Trophoblast cell (in vitro differentiated cells and primary cell): ENCODE data around the gene GTSF1L.

Experiments
- DNase-seq, 2 donors: peaks; one replicate each; pipeline ENCODE4 v3.0.0-alpha.2; 2016
- H2AFZ ChIP-seq: 2 replicates; pipeline ENCODE4 v1.6.1; 2013; ENCODE audit warnings: low read length, moderate library complexity, mild to moderate bottlenecking; ENCODE audit not compliant: insufficient read depth, poor library complexity
- H2AK5ac ChIP-seq: 2 replicates; pipeline ENCODE4 v1.6.1; 2013; ENCODE audit warnings: mild to moderate bottlenecking, low read length
- H2BK120ac ChIP-seq: 2 replicates; pipeline ENCODE4 v1.6.1; 2013; ENCODE audit warnings: low read length, mild to moderate bottlenecking, moderate library complexity; ENCODE audit not compliant: insufficient read depth, poor library complexity
- H2BK12ac ChIP-seq: 2 replicates; pipeline ENCODE4 v1.6.1; 2013; ENCODE audit warnings: mild to moderate bottlenecking, low read length, moderate library complexity
- H2BK5ac ChIP-seq: 2 replicates; pipeline ENCODE4 v1.6.1; 2013; ENCODE audit warnings: low read length, low read depth, moderate library complexity, mild to moderate bottlenecking; ENCODE audit not compliant: poor library complexity
- H3K14ac ChIP-seq: 2 replicates; pipeline ENCODE4 v1.6.1; 2013; ENCODE audit warnings: mild to moderate bottlenecking, low read length
- H3K18ac ChIP-seq: 2 replicates; pipeline ENCODE4 v1.6.1; 2013; ENCODE audit warnings: mild to moderate bottlenecking, low read length
- H3K23ac ChIP-seq: 2 replicates; pipeline ENCODE4 v1.6.1; 2013; ENCODE audit warnings: low read length
- H3K27ac ChIP-seq: 2 replicates; pipeline ENCODE4 v1.5.1; 2013; ENCODE audit warnings: low read depth, mild to moderate bottlenecking, inconsistent platforms, low read length, moderate library complexity
- H3K27me3 ChIP-seq: 2 replicates; pipeline ENCODE4 v1.6.1; 2013; ENCODE audit warnings: inconsistent platforms, mild to moderate bottlenecking, low read length, moderate library complexity; ENCODE audit not compliant: insufficient read depth
- H3K36me3 ChIP-seq, 2 experiments: 1 replicate in 1 of 2; 2 replicates in 1 of 2; pipeline ENCODE4 v1.6.1; 2013; ENCODE audit warnings: low read length in 2 of 2, mild to moderate bottlenecking in 2 of 2, moderate library complexity in 1 of 2; ENCODE audit not compliant: insufficient read depth in 2 of 2, control insufficient read depth in 1 of 2
- H3K4ac ChIP-seq: 2 replicates; pipeline ENCODE4 v1.6.1; 2013; ENCODE audit warnings: low read depth, mild to moderate bottlenecking, low read length, moderate library complexity
- H3K4me1 ChIP-seq, 2 experiments: 1 replicate in 1 of 2; 2 replicates in 1 of 2; pipeline ENCODE4 v1.6.1; 2013; ENCODE audit warnings: low read length in 2 of 2, mild to moderate bottlenecking in 2 of 2, moderate library complexity in 1 of 2; ENCODE audit not compliant: insufficient read depth in 2 of 2, control insufficient read depth in 1 of 2
- H3K4me2 ChIP-seq: 2 replicates; pipeline ENCODE4 v1.6.1; 2013; ENCODE audit warnings: inconsistent platforms, mild to moderate bottlenecking, low read length, moderate library complexity
- H3K4me3 ChIP-seq: 2 replicates; pipeline ENCODE4 v1.5.1; 2013; ENCODE audit warnings: mild to moderate bottlenecking, low read depth, low read length, inconsistent platforms
- H3K79me1 ChIP-seq: one replicate; pipeline ENCODE4 v1.6.1; 2013; ENCODE audit warnings: low read length
- H3K79me2 ChIP-seq: 2 replicates; pipeline ENCODE4 v1.6.1; 2013; ENCODE audit warnings: low read length, mild to moderate bottlenecking; ENCODE audit not compliant: control insufficient read depth, insufficient read depth, poor library complexity
- H3K9ac ChIP-seq: 2 replicates; pipeline ENCODE4 v1.6.1; 2013; ENCODE audit warnings: mild to moderate bottlenecking, low read length
- H3K9me3 ChIP-seq: 2 replicates; pipeline ENCODE4 v1.6.1; 2013; ENCODE audit warnings: low read depth, mild to moderate bottlenecking, control low read depth, inconsistent platforms, low read length; ENCODE audit not compliant: insufficient read depth
- H4K12ac ChIP-seq: 2 replicates; pipeline ENCODE4 v1.6.1; 2013; ENCODE audit warnings: low read depth, mild to moderate bottlenecking, low read length, moderate library complexity
- H4K8ac ChIP-seq: 2 replicates; pipeline ENCODE4 v1.6.1; 2013; ENCODE audit warnings: low read depth, mild to moderate bottlenecking, low read length, moderate library complexity
- H4K91ac ChIP-seq: one replicate; pipeline ENCODE4 v1.6.1; 2013; ENCODE audit warnings: low read depth, mild to moderate bottlenecking, low read length, moderate library complexity
- WGBS: extraction: QIAGEN DNeasy Blood & Tissue Kit; methylation state at CpG from one replicate; pipeline ENCODE4 v1.1.7; 2013; ENCODE audit warnings: missing lambda C conversion rate; ENCODE audit not compliant: insufficient read length, insufficient coverage; ENCODE audit errors: extremely low coverage; 5-methylcytosine and 5-hydroxymethylcytosine counted together

Gene GTSF1L

GRCh38 chr20:43724383-43724782 is 2.4 kb downstream of the GTSF1L start:
- no peaks in the 10 kb centered on the region for H3K79me1 ChIP-seq
- WGBS, result no CpG with 5 or more reads among the region's 5 CpGs

GRCh38 chr20:43723735-43724134 is 3.1 kb downstream of the GTSF1L start:
- no peaks in the 10 kb centered on the region for H3K79me1 ChIP-seq
- H2BK12ac ChIP-seq, result no peak overlapping the region
- no peak overlapping the region for H3K4me3 ChIP-seq
- no peaks in the 10 kb centered on the region for H3K36me3 ChIP-seq
- H3K18ac ChIP-seq, result no peak overlapping the region
- no peak overlapping the region for H3K23ac ChIP-seq
- H3K14ac ChIP-seq, result no peak overlapping the region
- no peak for DNase-seq
- H4K8ac ChIP-seq, result no peak overlapping the region
- no peaks in the 10 kb centered on the region for H3K27me3 ChIP-seq
- WGBS, result no CpG with 5 or more reads among the region's 3 CpGs
- H2AK5ac ChIP-seq, result no peak overlapping the region
- H4K91ac ChIP-seq, result no peak overlapping the region
- no peak overlapping the region for H2AFZ ChIP-seq
- no peaks in the 10 kb centered on the region for H3K4me1 ChIP-seq
- peaks cover 1% of the 10 kb centered on the region for H3K9me3 ChIP-seq
- no peak overlapping the region for H2BK5ac ChIP-seq
- H2BK120ac ChIP-seq, result no peak overlapping the region
- no peak overlapping the region for H3K27ac ChIP-seq
- no peak overlapping the region for H4K12ac ChIP-seq
- no peak overlapping the region for H3K4ac ChIP-seq
- H3K9ac ChIP-seq, result no peak overlapping the region
- no peak overlapping the region for H3K4me2 ChIP-seq
- no peaks in the 10 kb centered on the region for H3K79me2 ChIP-seq

More at GRCh38 chr20:43724383-43724782, 2.4 kb downstream of the GTSF1L start:
- no peak overlapping the region for H2BK12ac ChIP-seq
- no peak overlapping the region for H3K27ac ChIP-seq
- no peak overlapping the region for H2BK120ac ChIP-seq
- H2BK5ac ChIP-seq, result no peak overlapping the region
- H2AFZ ChIP-seq, result no peak overlapping the region
- H3K9me3 ChIP-seq, result peaks cover 1% of the 10 kb centered on the region
- no peak overlapping the region for H3K4ac ChIP-seq
- H3K4me1 ChIP-seq, result no peaks in the 10 kb centered on the region
- no peak overlapping the region for H4K91ac ChIP-seq
- no peaks in the 10 kb centered on the region for H3K79me2 ChIP-seq
- H4K8ac ChIP-seq, result no peak overlapping the region
- H3K27me3 ChIP-seq, result no peaks in the 10 kb centered on the region
- H3K4me2 ChIP-seq, result no peak overlapping the region
- no peak for DNase-seq
- H3K9ac ChIP-seq, result no peak overlapping the region
- no peaks in the 10 kb centered on the region for H3K36me3 ChIP-seq
- no peak overlapping the region for H2AK5ac ChIP-seq
- no peak overlapping the region for H3K23ac ChIP-seq
- H3K14ac ChIP-seq, result no peak overlapping the region
- H3K4me3 ChIP-seq, result no peak overlapping the region
- no peak overlapping the region for H4K12ac ChIP-seq
- no peak overlapping the region for H3K18ac ChIP-seq

GRCh38 chr20:43723186-43723585 is 3.6 kb downstream of the GTSF1L start:
- no peak overlapping the region for H4K12ac ChIP-seq
- H2AFZ ChIP-seq, result no peak overlapping the region
- no peak overlapping the region for H3K9ac ChIP-seq
- H2AK5ac ChIP-seq, result no peak overlapping the region
- no CpG with 5 or more reads among the region's 4 CpGs for WGBS
- no peak overlapping the region for H2BK5ac ChIP-seq
- no peak overlapping the region for H3K4me2 ChIP-seq
- no peak overlapping the region for H2BK12ac ChIP-seq
- H3K79me1 ChIP-seq, result no peaks in the 10 kb centered on the region
- H2BK120ac ChIP-seq, result no peak overlapping the region
- peaks cover 1% of the 10 kb centered on the region for H3K9me3 ChIP-seq
- H4K8ac ChIP-seq, result no peak overlapping the region
- H3K36me3 ChIP-seq, result no peaks in the 10 kb centered on the region
- no peaks in the 10 kb centered on the region for H3K27me3 ChIP-seq
- no peak overlapping the region for H3K14ac ChIP-seq
- no peak overlapping the region for H4K91ac ChIP-seq
- no peak overlapping the region for H3K18ac ChIP-seq
- no peaks in the 10 kb centered on the region for H3K4me1 ChIP-seq
- H3K23ac ChIP-seq, result no peak overlapping the region
- no peak overlapping the region for H3K4me3 ChIP-seq
- no peaks in the 10 kb centered on the region for H3K79me2 ChIP-seq
- no peak overlapping the region for H3K27ac ChIP-seq
- no peak for DNase-seq
- H3K4ac ChIP-seq, result no peak overlapping the region

- no peak overlapping the region for H3K9ac ChIP-seq
- H3K36me3 ChIP-seq, result peaks cover 3% of the 10 kb centered on the region in 2 experiments
- no peak overlapping the region for H3K4me2 ChIP-seq
- no peak overlapping the region for H3K4me3 ChIP-seq
- H4K8ac ChIP-seq, result no peak overlapping the region
- H3K23ac ChIP-seq, result no peak overlapping the region
- no peaks in the 10 kb centered on the region for H3K4me1 ChIP-seq
- no peak overlapping the region for H2AFZ ChIP-seq
- no peak overlapping the region for H2BK5ac ChIP-seq
- no peak overlapping the region for H3K14ac ChIP-seq
- H2AK5ac ChIP-seq, result no peak overlapping the region
- no peak overlapping the region for H2BK12ac ChIP-seq
- no peak overlapping the region for H2BK120ac ChIP-seq
- H3K18ac ChIP-seq, result no peak overlapping the region
- no CpG with 5 or more reads among the region's 8 CpGs for WGBS
- H3K79me2 ChIP-seq, result no peaks in the 10 kb centered on the region
- H3K27ac ChIP-seq, result no peak overlapping the region
- H3K79me1 ChIP-seq, result no peaks in the 10 kb centered on the region
- no peak overlapping the region for H4K12ac ChIP-seq
- no peak for DNase-seq
- H4K91ac ChIP-seq, result no peak overlapping the region
- peaks cover 1% of the 10 kb centered on the region for H3K9me3 ChIP-seq
- H3K4ac ChIP-seq, result no peak overlapping the region
- H3K27me3 ChIP-seq, result no peaks in the 10 kb centered on the region
Observed at GRCh38 chr20:43722153-43722505, 4.7 kb downstream of the GTSF1L start.
